GM20431 (cell line): ENCODE measurements around the gene TRAP1.

Source experiments
- in situ Hi-C: fragments of 300-500 bp; cut with MseI, MboI; formaldehyde crosslinking; loops from one replicate; pipeline ENCODE4 v1.15.0; 2020; ENCODE audit warnings: low sequenced_read_pairs; ENCODE audit not compliant: unreplicated experiment

The TRAP1 gene

GRCh38 chr16:3717235-3718018, at the start of gene TRAP1:
TRAP1 (minus strand) TSS chr16:3717524; CDS start chr16:3717508, 16 bp downstream.
- in situ Hi-C loops, result no loop called here

GRCh38 chr16:3766177-3766576, 48.9 kb upstream of the TRAP1 start:
- in situ Hi-C loops, result no loop called here

DNA sequence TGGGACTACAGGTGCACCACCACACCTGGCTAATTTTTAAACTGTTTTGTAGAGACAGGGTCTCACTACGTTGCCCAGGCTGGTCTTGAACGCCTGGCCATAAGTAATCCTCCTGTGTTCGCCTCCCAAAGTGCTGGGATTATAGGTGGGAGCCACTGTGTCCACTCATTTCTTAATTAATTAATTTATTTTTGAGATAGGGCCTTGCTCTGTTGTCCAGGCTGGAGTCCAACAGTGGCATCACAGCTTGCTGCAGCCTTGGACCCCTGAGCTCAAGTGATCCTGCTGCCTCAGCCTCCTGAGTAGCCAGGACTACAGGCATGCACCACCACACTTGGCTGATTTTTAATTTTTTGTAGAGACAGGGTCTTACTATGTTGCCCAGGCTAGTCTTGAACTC, 47.1 kb upstream of the TRAP1 start:
- in situ Hi-C loops, result no loop called here

GRCh38 chr16:3762107-3762750, 44.9 kb upstream of the TRAP1 start:
- in situ Hi-C loops, result no loop called here

DNA sequence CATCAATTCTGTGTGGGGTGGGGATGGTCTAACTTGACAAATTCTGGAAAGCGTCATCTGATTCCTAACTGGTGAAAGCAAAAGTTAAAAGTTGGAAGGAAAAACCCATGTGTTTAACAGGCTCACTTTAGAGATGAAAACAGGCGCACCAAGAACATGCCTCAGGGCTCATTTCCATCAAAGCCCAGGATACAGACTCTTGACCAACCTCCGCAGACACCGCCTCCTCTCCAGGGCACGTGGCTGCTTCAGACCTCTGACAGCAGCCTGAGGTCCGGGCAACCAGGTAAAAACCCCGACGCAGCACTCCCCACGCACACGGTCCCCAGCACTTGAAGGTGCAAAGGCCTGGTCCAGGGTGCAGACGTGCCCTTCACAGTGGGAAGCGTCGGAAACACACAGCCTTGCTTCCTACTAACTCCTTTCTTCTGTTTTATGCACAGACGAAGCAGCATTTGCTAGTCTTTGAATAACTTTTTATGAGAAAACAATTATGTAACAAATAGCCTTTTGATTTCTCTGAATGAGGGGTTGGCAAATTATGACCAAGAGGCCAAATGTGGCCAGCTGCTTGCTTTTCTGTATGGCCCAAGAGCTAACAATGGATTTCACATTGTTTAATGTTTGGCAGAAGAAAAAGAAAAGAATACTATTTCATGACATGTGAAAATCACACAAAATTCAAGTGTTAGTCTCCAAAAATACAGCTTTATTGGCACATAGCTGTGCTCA, 44.2 kb upstream of the TRAP1 start:
- in situ Hi-C loops, result no loop called here

- in situ Hi-C loops, result no loop called here
These were observed 43.2 kb upstream of the TRAP1 start for GRCh38 chr16:3760518-3760917.

GRCh38 chr16:3759736-3760135, 42.4 kb upstream of the TRAP1 start:
- in situ Hi-C loops, result no loop called here

GRCh38 chr16:3756113-3756512, 38.8 kb upstream of the TRAP1 start:
- in situ Hi-C loops, result no loop called here

- in situ Hi-C loops, result no loop called here
These were observed 37.9 kb upstream of the TRAP1 start for GRCh38 chr16:3755249-3755648.

DNA sequence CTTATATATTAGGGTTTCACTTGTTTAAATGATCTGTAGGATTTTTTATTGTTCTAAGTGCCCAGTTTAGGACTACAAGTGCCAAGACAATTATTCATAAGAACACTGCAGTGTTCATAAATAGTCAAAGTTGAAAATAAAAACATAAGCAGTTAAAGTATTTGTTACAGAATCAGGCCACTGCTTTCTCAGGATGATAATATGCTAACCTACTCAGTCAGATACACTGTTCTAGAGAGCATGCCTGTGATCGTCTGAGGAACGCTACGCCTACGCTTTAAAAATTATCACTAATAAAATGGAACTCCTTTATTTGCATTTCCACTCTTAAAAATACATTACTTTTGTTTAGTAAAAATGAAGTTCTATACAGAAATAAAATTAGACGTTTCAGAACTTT, 37.4 kb upstream of the TRAP1 start:
- in situ Hi-C loops, result no loop called here

DNA sequence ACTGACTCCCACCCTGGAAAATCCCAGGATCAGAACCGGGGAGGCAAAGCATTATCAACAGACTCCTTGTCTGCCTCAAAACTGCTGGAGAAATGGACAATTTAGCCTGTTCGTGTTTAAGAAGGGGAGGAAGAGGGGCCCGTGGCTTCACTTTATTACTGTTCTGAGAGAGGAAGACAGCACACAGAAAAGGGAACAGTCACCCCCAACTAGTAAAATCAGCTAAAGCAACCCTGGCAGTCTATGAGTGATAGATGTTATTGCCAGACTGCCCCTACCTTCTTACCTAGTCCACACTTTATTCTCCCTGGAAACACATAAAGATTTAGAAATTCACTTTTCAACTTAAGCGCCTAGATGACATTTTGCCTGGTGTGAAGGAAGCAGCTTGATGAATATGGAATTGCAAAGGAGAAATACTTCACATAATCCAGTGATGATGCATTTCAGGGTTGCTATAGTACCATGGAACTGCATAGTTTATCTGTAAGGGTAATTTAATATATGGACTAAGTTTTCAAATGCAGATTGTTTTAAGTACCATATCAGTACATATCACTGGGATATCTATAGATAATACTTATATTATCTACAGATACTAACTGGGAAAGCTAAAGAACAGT, 36.9 kb upstream of the TRAP1 start:
- in situ Hi-C loops, result no loop called here

- in situ Hi-C loops, result no loop called here
These were observed 35.7 kb upstream of the TRAP1 start for GRCh38 chr16:3752984-3753383.

DNA sequence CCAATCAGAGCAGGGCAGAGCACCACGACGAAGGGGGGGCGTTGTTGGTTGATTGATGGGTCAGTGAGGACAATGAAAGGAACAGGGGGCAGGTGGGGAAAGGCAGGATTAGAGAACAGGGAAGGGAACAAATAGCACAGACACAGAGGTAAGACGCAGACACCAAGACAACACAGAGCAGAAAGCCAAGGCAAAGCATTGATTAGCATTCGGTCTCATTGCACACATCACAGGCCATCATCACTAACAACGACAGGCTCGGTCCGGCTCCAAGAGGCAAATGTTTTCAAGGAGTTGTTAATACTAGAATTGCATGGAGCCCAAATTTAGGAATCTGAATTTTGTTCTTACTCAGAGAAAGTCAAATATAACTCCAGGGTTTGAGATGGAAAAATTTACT, 34.6 kb upstream of the TRAP1 start:
- in situ Hi-C loops, result no loop called here

DNA sequence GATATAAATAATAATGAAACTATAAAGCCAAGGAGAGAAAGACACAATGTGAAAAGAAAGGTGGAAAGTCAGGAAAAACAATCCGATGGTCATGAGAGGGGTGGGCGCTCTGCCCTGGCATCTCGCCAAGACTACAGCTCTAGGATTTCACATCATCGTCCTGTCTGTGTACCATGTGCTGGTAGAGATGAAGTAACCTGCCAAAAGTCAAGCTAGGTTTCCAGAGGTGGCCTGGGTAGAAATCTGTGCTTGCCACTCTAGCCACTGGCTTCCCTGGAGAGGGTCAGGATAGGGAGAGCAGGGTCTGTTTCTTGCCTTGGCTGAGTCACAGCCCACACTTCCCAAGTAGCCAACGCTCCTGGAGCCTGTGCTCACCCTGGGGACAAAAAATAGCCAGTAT, 31.0 kb upstream of the TRAP1 start:
- in situ Hi-C loops, result no loop called here

GRCh38 chr16:3745751-3746355, 28.5 kb upstream of the TRAP1 start:
- in situ Hi-C loops, result no loop called here

DNA sequence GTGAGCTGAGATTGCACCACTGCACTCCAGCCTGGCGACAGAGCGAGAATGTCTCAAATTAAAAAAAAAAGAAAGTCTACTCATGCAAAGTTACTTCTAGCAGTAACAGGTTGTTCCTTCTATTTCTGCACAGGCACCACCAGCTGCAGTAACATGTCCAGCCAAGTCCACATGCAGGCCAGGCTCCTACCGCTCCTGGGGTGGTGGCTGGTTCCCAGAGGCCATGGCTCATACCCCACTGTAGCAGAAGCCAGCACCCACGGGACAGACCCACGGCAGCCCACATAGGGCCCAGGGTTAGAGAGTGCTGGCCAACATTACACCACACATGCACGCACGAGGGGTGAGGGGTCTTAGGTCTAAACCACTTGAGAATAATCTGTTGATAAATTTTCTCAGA, 26.7 kb upstream of the TRAP1 start:
- in situ Hi-C loops, result no loop called here

DNA sequence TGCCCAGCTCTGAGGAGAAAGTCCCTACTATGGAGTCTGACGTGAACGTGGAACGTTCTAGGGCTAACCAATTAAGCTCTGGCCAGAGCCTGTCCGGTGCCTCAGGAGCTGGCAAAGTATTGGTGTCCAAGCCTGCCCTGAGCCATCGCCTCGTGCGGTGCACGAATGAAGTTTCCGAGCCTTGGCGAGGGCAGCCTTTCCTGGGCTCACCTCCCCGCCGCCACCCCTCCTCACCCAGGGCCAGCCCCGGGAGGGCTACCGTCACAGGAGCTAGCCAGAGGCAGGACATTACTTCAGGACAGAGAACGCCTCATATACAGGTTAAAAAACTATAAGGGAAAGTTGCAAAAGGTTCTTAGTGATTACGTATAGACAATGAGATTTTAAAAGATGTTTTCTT, 23.6 kb upstream of the TRAP1 start:
- in situ Hi-C loops, result no loop called here

DNA sequence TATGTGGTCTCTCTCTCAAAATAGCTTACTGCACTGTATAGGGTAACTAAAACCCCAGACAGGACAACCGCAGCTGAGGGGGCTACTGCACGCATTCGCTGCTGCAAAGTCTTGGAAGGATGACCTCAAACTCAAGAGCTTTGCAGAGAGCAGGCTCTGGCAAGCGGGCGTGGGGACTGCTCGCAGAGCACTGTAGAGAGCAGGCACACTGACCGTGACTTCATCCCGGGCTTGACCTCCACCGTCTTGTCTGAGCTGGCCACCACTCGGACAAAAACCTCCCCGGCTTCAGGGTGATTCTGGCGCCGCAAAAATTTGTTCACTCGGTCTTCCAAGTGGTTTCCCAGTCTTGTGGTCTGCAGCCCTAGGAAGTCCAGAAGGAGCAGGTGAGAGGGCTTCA, 22.9 kb upstream of the TRAP1 start:
- in situ Hi-C loops, result no loop called here

DNA sequence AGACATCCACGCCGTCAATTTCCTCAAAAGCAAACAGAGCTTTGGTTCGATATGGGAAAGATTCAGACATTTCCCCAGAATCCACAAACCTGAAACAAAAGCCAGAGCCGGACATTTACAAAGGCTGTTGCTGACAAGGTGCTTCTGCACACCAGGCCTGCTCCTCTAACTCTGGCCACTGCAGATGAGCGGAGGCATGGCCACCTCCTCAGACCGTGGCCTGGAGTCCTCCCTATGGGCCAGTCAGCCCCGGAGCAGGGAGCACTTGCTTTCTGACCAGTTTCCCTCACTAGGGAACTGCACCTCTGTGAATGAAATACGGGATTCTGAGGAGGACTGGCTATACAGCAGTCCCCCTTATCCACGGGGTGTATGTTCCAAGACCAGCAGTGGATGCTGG, 22.3 kb upstream of the TRAP1 start:
- in situ Hi-C loops, result no loop called here

- in situ Hi-C loops, result no loop called here
These were observed 21.2 kb upstream of the TRAP1 start for GRCh38 chr16:3738541-3738940.
